VCaP (cell line): ENCODE data around the gene PSAPL1.

ENCODE experiments used
- H3K27ac ChIP-seq: fragments of 450-650 bp; 2 replicates; pipeline ENCODE4 v1.5.1; 2017
- CTCF ChIP-seq: fragments of 450-650 bp; conservative IDR thresholded peaks from 2 replicates; pipeline ENCODE4 v1.5.1; 2017; ENCODE audit warnings: mild to moderate bottlenecking, moderate library complexity

PSAPL1 gene

GRCh38 chr4:7390336-7390735 lies 44.4 kb downstream of the PSAPL1 start:
- no peak overlapping the region for H3K27ac ChIP-seq
- TF ChIP-seq CTCF: no peak

GRCh38 chr4:7389719-7390118 lies 45.0 kb downstream of the PSAPL1 start:
- no peak for TF ChIP-seq CTCF
- no peak overlapping the region for H3K27ac ChIP-seq

- TF ChIP-seq CTCF: no peak
These were observed 45.5 kb downstream of the PSAPL1 start for GRCh38 chr4:7389101-7389701.

GRCh38 chr4:7388627-7389026 lies 46.1 kb downstream of the PSAPL1 start:
- TF ChIP-seq CTCF: no peak

More at GRCh38 chr4:7389101-7389701, 45.5 kb downstream of the PSAPL1 start:
- H3K27ac ChIP-seq: no peak overlapping the region

GRCh38 chr4:7387925-7388324 lies 46.8 kb downstream of the PSAPL1 start:
- no peak for TF ChIP-seq CTCF
- no peak overlapping the region for H3K27ac ChIP-seq

More at GRCh38 chr4:7388627-7389026, 46.1 kb downstream of the PSAPL1 start:
- H3K27ac ChIP-seq: no peak overlapping the region

GRCh38 chr4:7384929-7385890 lies 49.5 kb downstream of the PSAPL1 start:
- H3K27ac ChIP-seq: no peak overlapping the region
- TF ChIP-seq CTCF: no peak

GRCh38 chr4:7384003-7384928 lies 50.5 kb downstream of the PSAPL1 start:
- H3K27ac ChIP-seq: no peak overlapping the region
- no peak for TF ChIP-seq CTCF
